HG02759 (cell line): ENCODE measurements around the gene RAB40B.
"Not testable (repeated sequence)": the region's sequence is repeated elsewhere in the genome, so short reads cannot be mapped to it uniquely, and the experiment has no call there.

Source experiments
- ATAC-seq: cut with Tn5 transposase; IDR thresholded peaks from one replicate; pipeline ENCODE4 v1.9.1; 2021; ENCODE audit warnings: mild to moderate bottlenecking, moderate library complexity; ENCODE audit not compliant: unreplicated experiment

The RAB40B gene

GRCh38 chr17:82698065-82698973 is at the start of gene RAB40B:
TSS of gene RAB40B (minus strand) at chr17:82698698. CDS start at chr17:82698596, 102 bp downstream.
- peak; percentile 96 for ATAC-seq

- no peak for ATAC-seq
These were observed 47.0 kb upstream of the RAB40B start for GRCh38 chr17:82745524-82745923.

- not testable (repeated sequence) for ATAC-seq
These were observed 46.2 kb upstream of the RAB40B start for GRCh38 chr17:82744736-82745135.

GRCh38 chr17:82743344-82744219 is 45.1 kb upstream of the RAB40B start:
- ATAC-seq: no peak

- ATAC-seq: no peak
These were observed 42.6 kb upstream of the RAB40B start for GRCh38 chr17:82740906-82741759.

- ATAC-seq: no peak
These were observed 39.7 kb upstream of the RAB40B start for GRCh38 chr17:82737967-82738877.

- ATAC-seq: no peak
These were observed 38.1 kb upstream of the RAB40B start for GRCh38 chr17:82736511-82737185.

- no peak for ATAC-seq
These were observed 36.7 kb upstream of the RAB40B start, which contains the start of gene FN3K for GRCh38 chr17:82734987-82735866. TSS of gene FN3K (plus strand) at chr17:82735615. CDS start at chr17:82735637, 22 bp downstream.

GRCh38 chr17:82732118-82732743 is 33.7 kb upstream of the RAB40B start:
- no peak for ATAC-seq

GRCh38 chr17:82729479-82730260 is 31.2 kb upstream of the RAB40B start:
- no peak for ATAC-seq

GRCh38 chr17:82726427-82726826 is 27.9 kb upstream of the RAB40B start:
- ATAC-seq: no peak

- ATAC-seq: no peak
These were observed 24.8 kb upstream of the RAB40B start for GRCh38 chr17:82723169-82723807.

GRCh38 chr17:82722341-82723013 is 24.0 kb upstream of the RAB40B start:
- ATAC-seq: no peak

- no peak for ATAC-seq
These were observed 21.7 kb upstream of the RAB40B start for GRCh38 chr17:82720204-82720603.

- no peak for ATAC-seq
These were observed 20.6 kb upstream of the RAB40B start for GRCh38 chr17:82718986-82719685.
